Measurements from ENCODE around the gene MOB3A.

The MOB3A gene

GRCh38 chr19:2070986-2071673 lies 25.0 kb downstream of the MOB3A start:
- no peak overlapping the region for H3K9ac ChIP-seq (ENCODE audit: low read length)
- no peaks in the 10 kb centered on the region for H3K27me3 ChIP-seq (ENCODE audit: control insufficient read depth, insufficient read depth, low read length)
- no peaks in the 10 kb centered on the region for H3K4me1 ChIP-seq (ENCODE audit: control insufficient read depth, low read depth, low read length)
- no peaks in the 10 kb centered on the region for H3K36me3 ChIP-seq (ENCODE audit: control insufficient read depth, low read depth, low read length)
- H3K4me3 ChIP-seq (ENCODE audit: low read length) = no peak overlapping the region
- no peaks in the 10 kb centered on the region for H3K9me3 ChIP-seq (ENCODE audit: control insufficient read depth, low read depth, low read length)
- no peak overlapping the region for H3K27ac ChIP-seq (ENCODE audit: low read length)

GRCh38 chr19:2070436-2070827 lies 25.7 kb downstream of the MOB3A start:
- Histone ChIP-seq H3K4me3 (ENCODE audit: low read length) (no peak overlapping the region), H3K27me3 (ENCODE audit: control insufficient read depth, insufficient read depth, low read length) (no peaks in the 10 kb centered on the region), H3K27ac (ENCODE audit: low read length) (no peak overlapping the region), H3K4me1 (ENCODE audit: control insufficient read depth, low read depth, low read length) (no peaks in the 10 kb centered on the region), H3K36me3 (ENCODE audit: control insufficient read depth, low read depth, low read length) (no peaks in the 10 kb centered on the region), H3K9me3 (ENCODE audit: control insufficient read depth, low read depth, low read length) (no peaks in the 10 kb centered on the region), H3K9ac (ENCODE audit: low read length) (no peak overlapping the region)

GRCh38 chr19:2064788-2065524 lies 31.2 kb downstream of the MOB3A start:
- H3K9me3 ChIP-seq (ENCODE audit: control insufficient read depth, low read depth, low read length) = no peaks in the 10 kb centered on the region
- no peaks in the 10 kb centered on the region for H3K27me3 ChIP-seq (ENCODE audit: control insufficient read depth, insufficient read depth, low read length)
- no peaks in the 10 kb centered on the region for H3K36me3 ChIP-seq (ENCODE audit: control insufficient read depth, low read depth, low read length)
- peaks cover 14% of the 10 kb centered on the region for H3K4me1 ChIP-seq (ENCODE audit: control insufficient read depth, low read depth, low read length)
- no peak overlapping the region for H3K9ac ChIP-seq (ENCODE audit: low read length)
- H3K27ac ChIP-seq (ENCODE audit: low read length) = no peak overlapping the region
- no peak overlapping the region for H3K4me3 ChIP-seq (ENCODE audit: low read length)

- Histone ChIP-seq H3K27ac (ENCODE audit: low read length) (no peak overlapping the region), H3K36me3 (ENCODE audit: control insufficient read depth, low read depth, low read length) (no peaks in the 10 kb centered on the region), H3K4me3 (ENCODE audit: low read length) (no peak overlapping the region), H3K9ac (ENCODE audit: low read length) (no peak overlapping the region), H3K4me1 (ENCODE audit: control insufficient read depth, low read depth, low read length) (peaks cover 14% of the 10 kb centered on the region), H3K27me3 (ENCODE audit: control insufficient read depth, insufficient read depth, low read length) (no peaks in the 10 kb centered on the region), H3K9me3 (ENCODE audit: control insufficient read depth, low read depth, low read length) (no peaks in the 10 kb centered on the region)
Observed at GRCh38 chr19:2064395-2064787, 31.7 kb downstream of the MOB3A start.

- H3K36me3 ChIP-seq (ENCODE audit: control insufficient read depth, low read depth, low read length) = no peaks in the 10 kb centered on the region
- no peaks in the 10 kb centered on the region for H3K27me3 ChIP-seq (ENCODE audit: control insufficient read depth, insufficient read depth, low read length)
- no peaks in the 10 kb centered on the region for H3K9me3 ChIP-seq (ENCODE audit: control insufficient read depth, low read depth, low read length)
- H3K4me3 ChIP-seq (ENCODE audit: low read length) = no peak overlapping the region
- H3K27ac ChIP-seq (ENCODE audit: low read length) = no peak overlapping the region
- peaks cover 14% of the 10 kb centered on the region for H3K4me1 ChIP-seq (ENCODE audit: control insufficient read depth, low read depth, low read length)
- H3K9ac ChIP-seq (ENCODE audit: low read length) = no peak overlapping the region
Observed at GRCh38 chr19:2063824-2064223, 32.3 kb downstream of the MOB3A start.

GRCh38 chr19:2062770-2063169 lies 33.4 kb downstream of the MOB3A start:
- Histone ChIP-seq H3K4me3 (ENCODE audit: low read length) (no peak overlapping the region), H3K27me3 (ENCODE audit: control insufficient read depth, insufficient read depth, low read length) (no peaks in the 10 kb centered on the region), H3K27ac (ENCODE audit: low read length) (no peak overlapping the region), H3K9me3 (ENCODE audit: control insufficient read depth, low read depth, low read length) (no peaks in the 10 kb centered on the region), H3K9ac (ENCODE audit: low read length) (no peak overlapping the region), H3K4me1 (ENCODE audit: control insufficient read depth, low read depth, low read length) (peaks cover 14% of the 10 kb centered on the region), H3K36me3 (ENCODE audit: control insufficient read depth, low read depth, low read length) (no peaks in the 10 kb centered on the region)

GRCh38 chr19:2062389-2062729 lies 33.8 kb downstream of the MOB3A start:
- Histone ChIP-seq H3K36me3 (ENCODE audit: control insufficient read depth, low read depth, low read length) (no peaks in the 10 kb centered on the region), H3K27ac (ENCODE audit: low read length) (peak overlapping the region; percentile 72), H3K4me1 (ENCODE audit: control insufficient read depth, low read depth, low read length) (peaks cover 14% of the 10 kb centered on the region), H3K4me3 (ENCODE audit: low read length) (peak overlapping the region; percentile 81), H3K27me3 (ENCODE audit: control insufficient read depth, insufficient read depth, low read length) (no peaks in the 10 kb centered on the region), H3K9me3 (ENCODE audit: control insufficient read depth, low read depth, low read length) (no peaks in the 10 kb centered on the region), H3K9ac (ENCODE audit: low read length) (peak overlapping the region; percentile 72)

- peak overlapping the region; percentile 72 for H3K9ac ChIP-seq (ENCODE audit: low read length)
- peaks cover 14% of the 10 kb centered on the region for H3K4me1 ChIP-seq (ENCODE audit: control insufficient read depth, low read depth, low read length)
- H3K36me3 ChIP-seq (ENCODE audit: control insufficient read depth, low read depth, low read length) = no peaks in the 10 kb centered on the region
- H3K27me3 ChIP-seq (ENCODE audit: control insufficient read depth, insufficient read depth, low read length) = no peaks in the 10 kb centered on the region
- H3K27ac ChIP-seq (ENCODE audit: low read length) = peak overlapping the region; percentile 72
- H3K4me3 ChIP-seq (ENCODE audit: low read length) = peak overlapping the region; percentile 81
- no peaks in the 10 kb centered on the region for H3K9me3 ChIP-seq (ENCODE audit: control insufficient read depth, low read depth, low read length)
Observed at GRCh38 chr19:2061495-2062388, 34.4 kb downstream of the MOB3A start.

- Histone ChIP-seq H3K9ac (ENCODE audit: low read length) (peak overlapping the region; percentile 72), H3K27me3 (ENCODE audit: control insufficient read depth, insufficient read depth, low read length) (no peaks in the 10 kb centered on the region), H3K4me3 (ENCODE audit: low read length) (peak overlapping the region; percentile 81), H3K4me1 (ENCODE audit: control insufficient read depth, low read depth, low read length) (peaks cover 14% of the 10 kb centered on the region), H3K9me3 (ENCODE audit: control insufficient read depth, low read depth, low read length) (no peaks in the 10 kb centered on the region), H3K36me3 (ENCODE audit: control insufficient read depth, low read depth, low read length) (no peaks in the 10 kb centered on the region), H3K27ac (ENCODE audit: low read length) (peak overlapping the region; percentile 67)
Observed at GRCh38 chr19:2060884-2061494, 35.1 kb downstream of the MOB3A start.

- Histone ChIP-seq H3K27ac (ENCODE audit: low read length) (no peak overlapping the region), H3K9ac (ENCODE audit: low read length) (no peak overlapping the region), H3K36me3 (ENCODE audit: control insufficient read depth, low read depth, low read length) (no peaks in the 10 kb centered on the region), H3K27me3 (ENCODE audit: control insufficient read depth, insufficient read depth, low read length) (no peaks in the 10 kb centered on the region), H3K9me3 (ENCODE audit: control insufficient read depth, low read depth, low read length) (no peaks in the 10 kb centered on the region), H3K4me3 (ENCODE audit: low read length) (no peak overlapping the region), H3K4me1 (ENCODE audit: control insufficient read depth, low read depth, low read length) (peaks cover 14% of the 10 kb centered on the region)
Observed at GRCh38 chr19:2059422-2060201, 36.5 kb downstream of the MOB3A start.

All from iPS-18a (cell line).